B cell (primary cell): ENCODE measurements around the gene TMEM37. TPM values are rescaled to one million over a fixed set of nuclear protein-coding genes. Genes with fewer than 3 reads are reported as not detected.

Source experiments
- polyA plus RNA-seq: library from polyadenylated mRNA; depleted of rRNA; stranded (reverse); fragments of >200 nt; gene quantifications from 2 replicates; pipeline ENCODE4 v1.2.3, GENCODE V29; 2012
- total RNA-seq, 2 donors: library from RNA; stranded (reverse); fragments of 120-200 nt in 1 of 2; gene quantifications; 1 replicate in 1 of 2; 2 replicates in 1 of 2; pipeline versions ENCODE4 v1.2.3 to v1.2.4, GENCODE V29; 2013 to 2022

Gene TMEM37
- total and polyA plus RNA-seq, 2 donors (not counting 1 experiment from before 2014, with no cell fraction given), result not detected

Other genes with a start within 250 kb of the TMEM37 start
- 1.1 TPM in 2 replicates for gene STEAP3, start 208.0 kb upstream of the TMEM37 start, total RNA-seq
- gene STEAP3, start 208.0 kb upstream of the TMEM37 start, polyA plus RNA-seq, result 1.6 and 1.7 TPM in 2 replicates
- 11.5 and 13.6 TPM in 2 replicates for gene C2orf76, start 65.0 kb upstream of the TMEM37 start, total RNA-seq
- 5.8 and 6.9 TPM in 2 replicates for gene C2orf76, start 65.0 kb upstream of the TMEM37 start, polyA plus RNA-seq
- gene DBI, start 64.9 kb upstream of the TMEM37 start, total RNA-seq, result 40.3 and 45.2 TPM in 2 replicates
- gene DBI, start 64.9 kb upstream of the TMEM37 start, polyA plus RNA-seq, result 69.4 and 81.8 TPM in 2 replicates
- gene SCTR, start 92.6 kb downstream of the TMEM37 start, total RNA-seq, result not detected in 2 replicates
- gene SCTR, start 92.6 kb downstream of the TMEM37 start, polyA plus RNA-seq, result not detected in 2 replicates
- gene CFAP221, start 112.6 kb downstream of the TMEM37 start, total RNA-seq, result not detected in 2 replicates
- gene CFAP221, start 112.6 kb downstream of the TMEM37 start, polyA plus RNA-seq, result not detected in 2 replicates
- gene TMEM177, start 247.3 kb downstream of the TMEM37 start, total RNA-seq, result 10.6 and 12.1 TPM in 2 replicates
- gene TMEM177, start 247.3 kb downstream of the TMEM37 start, polyA plus RNA-seq, result 2.8 and 5.2 TPM in 2 replicates